ENCODE data around the gene VAV3. TPM values are rescaled to one million over a fixed set of nuclear protein-coding genes. Genes with fewer than 3 reads are reported as not detected.

The VAV3 gene
- total RNA-seq, 4 donors from 2014 or later, result 1.9 to 5.8 (median 3.0) TPM

DNA sequence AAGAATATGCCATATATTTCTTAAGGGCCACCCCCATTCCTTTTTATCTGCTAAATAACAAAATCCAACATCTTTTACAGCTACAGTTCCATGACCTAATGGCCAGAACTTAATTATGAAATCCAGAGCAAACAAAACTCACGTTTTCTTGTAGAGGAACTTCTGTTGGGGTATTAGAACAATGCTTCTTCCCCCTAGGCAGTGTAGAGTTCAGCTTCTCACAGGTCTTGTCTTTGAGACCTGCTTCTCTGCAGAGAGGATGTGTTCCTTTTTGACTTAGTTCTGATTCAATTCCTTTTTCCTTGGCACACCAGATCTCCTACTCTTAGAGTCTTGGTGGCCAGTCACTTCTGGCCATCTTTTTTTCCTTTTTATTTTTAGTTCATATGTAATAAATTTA, 22.2 kb downstream of the VAV3 start:
- 70% methylated on average over 1 of the region's 1 CpG for whole genome bisulfite sequencing
- Histone ChIP-seq H3K36me3 (no peaks in the 10 kb centered on the region), H3K27ac (replicated peaks in 1 of 4) (no peak overlapping the region), H3K4me1 (no peaks in the 10 kb centered on the region), H3K4me3 (no peak overlapping the region), H3K27me3 (no peaks in the 10 kb centered on the region), H3K9me3 (no peaks in the 10 kb centered on the region)
- intact Hi-C loops (cut with DNase I), result no loop called here
- DNase-seq (ENCODE audit: extremely low spot score), result no peak
- TF ChIP-seq EP300 (IDR thresholded peaks at IDR 0.05), result no peak
- TF ChIP-seq POLR2AphosphoS5 (IDR thresholded peaks at IDR 0.05), result no peak
- no peak for TF ChIP-seq POLR2A (IDR thresholded peaks at IDR 0.05; ENCODE audit: low read depth)

DNA sequence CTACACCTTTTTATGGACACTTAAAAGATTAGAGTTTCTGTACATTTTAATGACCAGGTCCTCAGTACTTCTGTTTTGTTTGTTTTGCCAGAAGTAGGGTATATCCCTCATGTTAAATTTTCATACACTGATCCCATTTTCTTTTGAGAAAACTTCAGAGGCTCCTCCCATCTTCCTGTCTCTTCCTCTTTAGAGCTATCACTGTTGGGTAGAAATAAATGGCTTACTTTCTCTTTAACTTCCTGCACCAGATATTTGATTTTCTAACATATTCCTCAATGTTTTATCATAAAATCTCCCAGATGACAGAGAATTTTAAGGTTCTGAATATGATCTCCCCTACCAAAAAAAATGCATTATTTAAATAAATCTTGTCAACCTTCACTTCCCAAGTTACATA, 23.4 kb downstream of the VAV3 start:
- DNase-seq (ENCODE audit: extremely low spot score), result no peak
- Histone ChIP-seq H3K9me3 (no peaks in the 10 kb centered on the region), H3K27ac (replicated peaks in 1 of 4) (no peak overlapping the region), H3K27me3 (no peaks in the 10 kb centered on the region), H3K4me1 (peaks cover 5 to 8% (median 6%) of the 10 kb centered on the region in 4 donors), H3K36me3 (no peaks in the 10 kb centered on the region), H3K4me3 (no peak overlapping the region)
- intact Hi-C loops (cut with DNase I), result no loop called here
- no peak for TF ChIP-seq POLR2A (IDR thresholded peaks at IDR 0.05; ENCODE audit: low read depth)
- TF ChIP-seq EP300 (IDR thresholded peaks at IDR 0.05), result no peak
- TF ChIP-seq POLR2AphosphoS5 (IDR thresholded peaks at IDR 0.05), result no peak
- TF ChIP-seq, protein P1, sequence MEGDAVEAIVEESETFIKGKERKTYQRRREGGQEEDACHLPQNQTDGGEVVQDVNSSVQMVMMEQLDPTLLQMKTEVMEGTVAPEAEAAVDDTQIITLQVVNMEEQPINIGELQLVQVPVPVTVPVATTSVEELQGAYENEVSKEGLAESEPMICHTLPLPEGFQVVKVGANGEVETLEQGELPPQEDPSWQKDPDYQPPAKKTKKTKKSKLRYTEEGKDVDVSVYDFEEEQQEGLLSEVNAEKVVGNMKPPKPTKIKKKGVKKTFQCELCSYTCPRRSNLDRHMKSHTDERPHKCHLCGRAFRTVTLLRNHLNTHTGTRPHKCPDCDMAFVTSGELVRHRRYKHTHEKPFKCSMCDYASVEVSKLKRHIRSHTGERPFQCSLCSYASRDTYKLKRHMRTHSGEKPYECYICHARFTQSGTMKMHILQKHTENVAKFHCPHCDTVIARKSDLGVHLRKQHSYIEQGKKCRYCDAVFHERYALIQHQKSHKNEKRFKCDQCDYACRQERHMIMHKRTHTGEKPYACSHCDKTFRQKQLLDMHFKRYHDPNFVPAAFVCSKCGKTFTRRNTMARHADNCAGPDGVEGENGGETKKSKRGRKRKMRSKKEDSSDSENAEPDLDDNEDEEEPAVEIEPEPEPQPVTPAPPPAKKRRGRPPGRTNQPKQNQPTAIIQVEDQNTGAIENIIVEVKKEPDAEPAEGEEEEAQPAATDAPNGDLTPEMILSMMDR (IDR thresholded peaks at IDR 0.05), result no peak

DNA sequence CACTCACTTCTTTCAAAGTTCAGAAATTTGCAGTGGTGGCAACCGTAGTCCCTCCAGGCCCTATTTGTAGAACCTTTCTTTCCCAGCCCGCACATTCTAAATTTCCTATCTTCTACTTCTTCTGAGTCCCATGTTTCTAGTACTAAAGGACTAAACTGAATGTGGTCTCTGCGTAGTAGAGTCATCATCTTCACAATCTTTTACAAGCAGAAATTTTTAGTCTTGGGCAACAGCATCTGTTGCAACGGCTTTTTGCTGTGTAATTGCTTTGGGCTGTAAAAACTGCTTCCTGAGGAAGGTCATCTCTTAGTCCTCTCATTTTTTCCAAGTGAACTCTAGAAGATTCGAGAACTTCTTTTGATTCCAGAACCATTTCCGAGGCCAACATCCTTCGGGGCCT, 23.9 kb downstream of the VAV3 start:
- H3K27ac ChIP-seq (replicated peaks in 1 of 4), result no peak overlapping the region
- intact Hi-C loops (cut with DNase I), result no loop called here
- no peak for DNase-seq (ENCODE audit: extremely low spot score)
- WGBS, result 82% methylated on average over 7 of the region's 7 CpGs
- TF ChIP-seq, protein P1 (IDR thresholded peaks at IDR 0.05), result no peak
- TF ChIP-seq POLR2AphosphoS5 (IDR thresholded peaks at IDR 0.05) (no peak), POLR2A (IDR thresholded peaks at IDR 0.05; ENCODE audit: low read depth) (no peak), EP300 (IDR thresholded peaks at IDR 0.05) (no peak)
- peaks cover 5 to 11% (median 9%) of the 10 kb centered on the region in 4 donors for H3K4me1 ChIP-seq
- no peak overlapping the region for H3K4me3 ChIP-seq
- H3K9me3 ChIP-seq, result no peaks in the 10 kb centered on the region
- no peaks in the 10 kb centered on the region for H3K36me3 ChIP-seq
- no peaks in the 10 kb centered on the region for H3K27me3 ChIP-seq

DNA sequence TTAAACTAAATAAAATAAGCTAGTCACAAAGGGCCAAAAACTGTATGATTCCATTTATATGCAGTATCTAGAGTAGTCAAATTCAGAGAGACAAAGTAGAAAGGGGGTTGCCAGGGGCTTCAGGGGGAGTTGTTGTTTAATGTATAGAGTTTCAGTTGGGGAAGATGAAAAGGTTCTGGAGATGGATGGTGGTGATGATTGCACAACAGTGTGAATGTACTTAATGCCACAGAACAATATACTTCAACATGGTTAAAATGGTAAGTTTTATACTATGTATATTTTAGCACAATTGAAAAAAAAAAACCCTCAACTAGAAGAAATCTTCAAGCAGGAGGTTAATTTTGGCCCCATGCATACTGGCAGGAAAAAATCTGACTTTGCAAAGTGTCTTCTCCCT, 24.3 kb downstream of the VAV3 start:
- intact Hi-C loops (cut with DNase I), result no loop called here

DNA sequence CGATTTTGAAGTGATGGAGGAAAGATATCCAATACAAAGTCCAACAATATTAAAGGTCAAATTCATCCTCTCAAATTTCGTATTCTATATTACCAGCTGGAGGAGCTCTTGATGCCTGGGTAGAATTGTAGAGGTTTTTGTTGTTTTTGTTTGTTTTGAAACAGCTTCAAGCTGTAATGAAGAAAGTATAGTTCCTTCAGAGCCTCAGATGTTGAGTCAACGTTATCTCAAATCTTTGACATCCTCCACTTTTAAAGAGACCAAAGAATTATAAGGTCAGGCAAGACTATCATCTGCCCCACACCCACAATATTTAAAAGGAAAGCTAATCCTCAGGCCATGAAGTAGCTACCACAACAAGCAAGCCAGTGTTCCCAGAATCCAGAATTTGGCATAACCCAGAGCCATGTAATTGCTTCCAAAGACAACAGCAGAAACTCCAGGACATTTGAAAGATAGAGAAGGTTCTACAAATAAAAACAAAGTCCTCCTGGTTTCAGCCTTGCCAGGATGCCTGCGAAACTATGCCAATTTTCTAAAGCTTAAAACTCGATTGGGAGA, 24.9 kb downstream of the VAV3 start:
- Histone ChIP-seq H3K27ac (replicated peaks in 1 of 4) (no peak overlapping the region), H3K4me1 (peaks cover 5 to 15% (median 9%) of the 10 kb centered on the region in 4 donors), H3K27me3 (no peaks in the 10 kb centered on the region), H3K9me3 (no peaks in the 10 kb centered on the region), H3K36me3 (no peaks in the 10 kb centered on the region), H3K4me3 (no peak overlapping the region)
- 79% methylated on average over 5 of the region's 5 CpGs for WGBS
- intact Hi-C loops (cut with DNase I), result no loop called here
- DNase-seq (ENCODE audit: extremely low spot score), result no peak
- TF ChIP-seq, protein P1 (IDR thresholded peaks at IDR 0.05), result no peak
- no peak for TF ChIP-seq POLR2AphosphoS5 (IDR thresholded peaks at IDR 0.05)
- TF ChIP-seq POLR2A (IDR thresholded peaks at IDR 0.05; ENCODE audit: low read depth), result no peak
- TF ChIP-seq EP300 (IDR thresholded peaks at IDR 0.05), result no peak

More for the DNA sequence above, 24.3 kb downstream of the VAV3 start:
- TF ChIP-seq, protein P1 (IDR thresholded peaks at IDR 0.05), result no peak
- TF ChIP-seq POLR2AphosphoS5 (IDR thresholded peaks at IDR 0.05) (no peak), EP300 (IDR thresholded peaks at IDR 0.05) (no peak), POLR2A (IDR thresholded peaks at IDR 0.05; ENCODE audit: low read depth) (no peak)
- DNase-seq (ENCODE audit: extremely low spot score), result no peak
- H3K9me3 ChIP-seq, result no peaks in the 10 kb centered on the region
- peaks cover 5 to 15% (median 9%) of the 10 kb centered on the region in 4 donors for H3K4me1 ChIP-seq
- H3K36me3 ChIP-seq, result no peaks in the 10 kb centered on the region
- no peak overlapping the region for H3K4me3 ChIP-seq
- H3K27me3 ChIP-seq, result no peaks in the 10 kb centered on the region
- H3K27ac ChIP-seq (replicated peaks in 1 of 4), result no peak overlapping the region
